Prostate gland (tissue), 2 donors: ENCODE results near the gene KDM5A.

Experiments used
- CTCF ChIP-seq, 4 experiments: fragments of 200-600 bp in 2 of 4; fragments of 450-650 bp in 2 of 4; sonication (generic) in 2 of 4; IDR thresholded peaks; 1 replicate in 3 of 4; 2 replicates in 1 of 4; pipeline ENCODE4 v1.5.1; 2016 to 2019; ENCODE audit warnings: antibody characterized with exemption in 4 of 4, mild to moderate bottlenecking in 2 of 4, moderate library complexity in 2 of 4
- POLR2A ChIP-seq: fragments of 450-650 bp; IDR thresholded peaks from one replicate; pipeline ENCODE4 v1.6.1; 2016; ENCODE audit warnings: antibody characterized with exemption, mild to moderate bottlenecking

DNA sequence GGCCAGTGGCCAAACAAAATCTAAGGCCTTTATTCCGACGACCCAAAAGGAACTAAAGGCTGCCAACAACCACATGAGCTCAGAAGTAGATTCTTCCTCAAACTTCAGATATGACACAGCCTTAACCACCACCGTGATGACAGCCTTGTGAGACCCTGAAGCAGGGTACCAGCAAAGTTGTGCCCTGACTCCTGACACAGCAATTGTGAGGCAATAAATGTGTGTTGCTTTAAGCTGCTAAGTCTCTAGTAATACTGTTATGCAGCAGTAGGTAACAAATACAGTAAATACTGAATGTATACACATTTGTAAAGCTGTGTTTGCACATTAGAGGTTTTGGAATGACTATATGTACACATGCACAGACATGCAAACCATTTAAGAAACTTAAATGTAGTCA is 115.7 kb downstream of the KDM5A start:
- TF ChIP-seq CTCF (IDR thresholded peaks at IDR 0.05), result no peak
- no peak for TF ChIP-seq POLR2A
